ENCODE data around the gene RSKR. TPM values are rescaled to one million over a fixed set of nuclear protein-coding genes. Genes with fewer than 3 reads are reported as not detected.

RSKR gene
- polyA plus RNA-seq, 1 experiment, result 4.8 TPM

GRCh38 chr17:28657756-28658155 lies 43.8 kb upstream of the RSKR start:
- Histone ChIP-seq H3K4me3 (ENCODE audit: low read depth, low read length) (no peak overlapping the region), H3K27me3 (ENCODE audit: control insufficient read depth, insufficient read depth, low read length) (no peaks in the 10 kb centered on the region), H3K36me3 (ENCODE audit: control insufficient read depth, insufficient read depth, low read length) (peaks cover 2% of the 10 kb centered on the region)
- ChIA-PET CTCF (interaction anchor here (1.6 to 1.9 kb wide), 2 partner anchors 9 to 11 kb away, joined by 5 to 7 read pairs; no protein-coding TSS in a partner anchor), POLR2A (interaction anchor here (0.6 kb wide), 1 partner anchor 13 kb away, joined by 3 read pairs; the partner anchor contains the start of gene BLTP2)
- DNase-seq (ENCODE audit: low read depth), result no peak
- TF ChIP-seq CTCF (IDR thresholded peaks at IDR 0.05; ENCODE audit: insufficient read depth, low read depth, low read length), result no peak

GRCh38 chr17:28655160-28655559 lies 41.2 kb upstream of the RSKR start:
- ChIA-PET POLR2A (no interaction called here), CTCF (interaction anchor here (0.6 kb wide), 1 partner anchor 9 kb away, joined by 3 read pairs; no protein-coding TSS in a partner anchor)
- H3K27me3 ChIP-seq (ENCODE audit: control insufficient read depth, insufficient read depth, low read length), result no peaks in the 10 kb centered on the region
- no peak for TF ChIP-seq CTCF (IDR thresholded peaks at IDR 0.05; ENCODE audit: insufficient read depth, low read depth, low read length)
- no peak for DNase-seq (ENCODE audit: low read depth)
- no peak overlapping the region for H3K4me3 ChIP-seq (ENCODE audit: low read depth, low read length)
- peaks cover 2% of the 10 kb centered on the region for H3K36me3 ChIP-seq (ENCODE audit: control insufficient read depth, insufficient read depth, low read length)

GRCh38 chr17:28648698-28649097 lies 34.7 kb upstream of the RSKR start:
- TF ChIP-seq CTCF (IDR thresholded peaks at IDR 0.05; ENCODE audit: insufficient read depth, low read depth, low read length), result no peak
- POLR2A ChIA-PET, result no interaction called here
- CTCF ChIA-PET, result interaction anchor here (0.8 to 1.3 kb wide), 3 partner anchors 9 to 12 kb away, joined by 5 read pairs; no protein-coding TSS in a partner anchor
- Histone ChIP-seq H3K36me3 (ENCODE audit: control insufficient read depth, insufficient read depth, low read length) (peaks cover 4% of the 10 kb centered on the region), H3K4me3 (ENCODE audit: low read depth, low read length) (no peak overlapping the region), H3K27me3 (ENCODE audit: control insufficient read depth, insufficient read depth, low read length) (no peaks in the 10 kb centered on the region)
- no peak for DNase-seq (ENCODE audit: low read depth)

GRCh38 chr17:28646039-28646754 lies 32.2 kb upstream of the RSKR start:
- Histone ChIP-seq H3K4me3 (ENCODE audit: low read depth, low read length) (no peak overlapping the region), H3K27me3 (ENCODE audit: control insufficient read depth, insufficient read depth, low read length) (no peaks in the 10 kb centered on the region), H3K36me3 (ENCODE audit: control insufficient read depth, insufficient read depth, low read length) (peaks cover 12% of the 10 kb centered on the region)
- TF ChIP-seq CTCF (IDR thresholded peaks at IDR 0.05; ENCODE audit: insufficient read depth, low read depth, low read length), result no peak
- CTCF ChIA-PET, result interaction anchor here (0.6 to 1.6 kb wide), 13 partner anchors 8 to 530 kb away, joined by 3 to 13 read pairs (median 4); partner anchors contain the start of genes SDF2, SUPT6H and TLCD1
- DNase-seq (ENCODE audit: low read depth), result no peak
- POLR2A ChIA-PET, result no interaction called here

GRCh38 chr17:28645576-28645939 lies 31.6 kb upstream of the RSKR start:
- peaks cover 12% of the 10 kb centered on the region for H3K36me3 ChIP-seq (ENCODE audit: control insufficient read depth, insufficient read depth, low read length)
- ChIA-PET CTCF (interaction anchor here (0.7 to 4.1 kb wide), 6 partner anchors 11 to 308 kb away, joined by 3 to 27 read pairs (median 4); no protein-coding TSS in a partner anchor), POLR2A (interaction anchor here (0.6 to 1.1 kb wide), 3 partner anchors 12 to 1988 kb away, joined by 3 to 4 read pairs (median 3); no protein-coding TSS in a partner anchor)
- peak overlapping the region; percentile 90 for H3K4me3 ChIP-seq (ENCODE audit: low read depth, low read length)
- no peaks in the 10 kb centered on the region for H3K27me3 ChIP-seq (ENCODE audit: control insufficient read depth, insufficient read depth, low read length)
- no peak for DNase-seq (ENCODE audit: low read depth)
- TF ChIP-seq CTCF (IDR thresholded peaks at IDR 0.05; ENCODE audit: insufficient read depth, low read depth, low read length), result no peak
